Stimulated activated naive CD4-positive, alpha-beta T cell treated with Interleukin-2 at 50 U/mL for 16 hours (primary cell): ENCODE data around the gene MYO5A.
"Not testable (repeated sequence)": the region's sequence is repeated elsewhere in the genome, so short reads cannot be mapped to it uniquely, and the experiment has no call there.

Source experiments
- DNase-seq: peaks from one replicate; lab custom pipeline; 2025; lab: John Stamatoyannopoulos, UW

MYO5A gene

GRCh38 chr15:52505151-52505550, 23.5 kb downstream of the MYO5A start:
- DNase-seq, result no peak

GRCh38 chr15:52503788-52504496, 24.7 kb downstream of the MYO5A start:
- DNase-seq, result no peak

- DNase-seq, result no peak
Observed at GRCh38 chr15:52502608-52503007, 26.1 kb downstream of the MYO5A start.

- no peak for DNase-seq
Observed at GRCh38 chr15:52499506-52499905, 29.2 kb downstream of the MYO5A start.

- no peak for DNase-seq
Observed at GRCh38 chr15:52498706-52499105, 30.0 kb downstream of the MYO5A start.

- peak; percentile 38 for DNase-seq
Observed at GRCh38 chr15:52496776-52497470, 31.8 kb downstream of the MYO5A start.

- DNase-seq, result no peak
Observed at GRCh38 chr15:52496175-52496574, 32.5 kb downstream of the MYO5A start.

- DNase-seq, result no peak
Observed at GRCh38 chr15:52495125-52495524, 33.6 kb downstream of the MYO5A start.

GRCh38 chr15:52493968-52494367, 34.7 kb downstream of the MYO5A start:
- DNase-seq, result no peak

GRCh38 chr15:52492132-52492531, 36.5 kb downstream of the MYO5A start:
- no peak for DNase-seq

- DNase-seq, result no peak
Observed at GRCh38 chr15:52491472-52491871, 37.2 kb downstream of the MYO5A start.

GRCh38 chr15:52489430-52489829, 39.2 kb downstream of the MYO5A start:
- DNase-seq, result not testable (repeated sequence)

- DNase-seq, result no peak
Observed at GRCh38 chr15:52488830-52489229, 39.9 kb downstream of the MYO5A start.

- DNase-seq, result no peak
Observed at GRCh38 chr15:52486003-52486996, 42.4 kb downstream of the MYO5A start.

- DNase-seq, result no peak
Observed at GRCh38 chr15:52485290-52485689, 43.4 kb downstream of the MYO5A start.

GRCh38 chr15:52483707-52484106, 45.0 kb downstream of the MYO5A start:
- no peak for DNase-seq

- DNase-seq, result no peak
Observed at GRCh38 chr15:52481915-52482314, 46.8 kb downstream of the MYO5A start.

GRCh38 chr15:52480990-52481389, 47.7 kb downstream of the MYO5A start:
- DNase-seq, result no peak

GRCh38 chr15:52466716-52467115, 62.0 kb downstream of the MYO5A start:
- DNase-seq, result no peak

- DNase-seq, result peak; percentile 69
Observed at GRCh38 chr15:52466134-52466701, 62.5 kb downstream of the MYO5A start.

GRCh38 chr15:52464478-52464877, 64.2 kb downstream of the MYO5A start:
- DNase-seq, result peak; percentile 25

GRCh38 chr15:52464040-52464439, 64.6 kb downstream of the MYO5A start:
- DNase-seq, result no peak
